Measurements from ENCODE around the gene MRPL2. TPM values are rescaled to one million over a fixed set of nuclear protein-coding genes. Genes with fewer than 3 reads are reported as not detected.

Gene MRPL2
- total RNA-seq, 4 donors from 2014 or later: 14.4 to 44.4 (median 16.1) TPM

DNA sequence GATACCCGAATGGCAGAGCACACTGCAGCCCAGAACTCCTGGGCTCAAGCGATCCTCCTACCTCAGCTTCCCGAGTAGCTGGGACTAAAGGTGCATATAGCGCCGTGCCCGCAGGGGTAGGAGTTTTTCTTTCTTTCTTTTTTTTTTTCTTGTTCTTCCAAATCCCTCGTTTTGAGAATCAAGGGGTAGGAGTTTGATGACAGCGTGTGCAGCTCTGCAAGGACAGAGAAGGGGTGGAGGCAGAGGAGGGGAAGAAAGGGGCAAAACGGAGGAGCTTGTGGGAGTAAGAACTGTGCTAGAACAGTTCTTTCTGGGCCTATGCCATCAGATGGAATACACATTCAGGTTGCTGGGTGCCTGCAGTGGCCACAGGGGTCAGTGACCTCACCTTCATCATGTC is 22.5 kb downstream of the MRPL2 start:
- no peaks in the 10 kb centered on the region for H3K4me1 ChIP-seq
- DNase-seq: no peak
- H3K27ac ChIP-seq: no peak overlapping the region
- TF ChIP-seq POLR2A (IDR thresholded peaks at IDR 0.05): no peak
- TF ChIP-seq, protein P1, sequence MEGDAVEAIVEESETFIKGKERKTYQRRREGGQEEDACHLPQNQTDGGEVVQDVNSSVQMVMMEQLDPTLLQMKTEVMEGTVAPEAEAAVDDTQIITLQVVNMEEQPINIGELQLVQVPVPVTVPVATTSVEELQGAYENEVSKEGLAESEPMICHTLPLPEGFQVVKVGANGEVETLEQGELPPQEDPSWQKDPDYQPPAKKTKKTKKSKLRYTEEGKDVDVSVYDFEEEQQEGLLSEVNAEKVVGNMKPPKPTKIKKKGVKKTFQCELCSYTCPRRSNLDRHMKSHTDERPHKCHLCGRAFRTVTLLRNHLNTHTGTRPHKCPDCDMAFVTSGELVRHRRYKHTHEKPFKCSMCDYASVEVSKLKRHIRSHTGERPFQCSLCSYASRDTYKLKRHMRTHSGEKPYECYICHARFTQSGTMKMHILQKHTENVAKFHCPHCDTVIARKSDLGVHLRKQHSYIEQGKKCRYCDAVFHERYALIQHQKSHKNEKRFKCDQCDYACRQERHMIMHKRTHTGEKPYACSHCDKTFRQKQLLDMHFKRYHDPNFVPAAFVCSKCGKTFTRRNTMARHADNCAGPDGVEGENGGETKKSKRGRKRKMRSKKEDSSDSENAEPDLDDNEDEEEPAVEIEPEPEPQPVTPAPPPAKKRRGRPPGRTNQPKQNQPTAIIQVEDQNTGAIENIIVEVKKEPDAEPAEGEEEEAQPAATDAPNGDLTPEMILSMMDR (IDR thresholded peaks at IDR 0.05): no peak
- intact Hi-C loops (cut with DNase I; ENCODE audit: low total_unique reads): no loop called here
- no peaks in the 10 kb centered on the region for H3K27me3 ChIP-seq
- no peaks in the 10 kb centered on the region for H3K9me3 ChIP-seq
- no peaks in the 10 kb centered on the region for H3K36me3 ChIP-seq
- no peak overlapping the region for H3K4me3 ChIP-seq

DNA sequence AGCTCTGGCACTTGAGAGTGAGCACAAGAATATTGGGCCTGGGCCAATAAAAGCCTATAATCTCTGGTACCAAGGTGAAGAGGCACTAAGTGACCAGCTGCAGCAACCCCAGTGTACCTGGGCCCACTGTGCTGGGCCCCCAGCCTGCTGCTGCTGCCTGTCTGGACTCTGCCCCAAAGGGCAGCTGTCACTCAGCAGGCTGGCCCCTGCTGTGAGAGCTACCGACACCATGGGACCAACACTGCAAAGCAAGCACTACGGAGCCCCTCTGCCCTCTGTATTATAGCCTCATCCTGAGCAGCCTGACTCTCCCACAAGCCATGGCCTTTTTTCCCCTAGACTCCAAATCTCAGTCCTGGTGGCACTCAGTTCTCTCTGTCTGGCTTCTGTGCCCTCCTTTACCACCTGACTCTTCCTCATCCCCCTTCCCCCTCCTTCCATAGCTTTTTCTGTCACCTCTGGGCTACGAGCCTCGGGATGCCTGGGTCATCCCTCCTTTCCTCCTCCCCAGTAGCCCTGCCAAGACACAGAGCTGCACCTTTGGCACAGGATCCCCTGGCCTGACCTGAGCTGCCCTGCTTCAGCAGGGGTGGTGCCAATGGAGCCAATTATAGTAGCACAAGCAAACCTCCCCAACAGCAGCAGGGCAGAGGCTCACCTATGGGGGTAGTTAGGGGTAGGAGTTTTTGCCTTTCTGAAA is 23.6 kb downstream of the MRPL2 start:
- no peak overlapping the region for H3K27ac ChIP-seq
- no peaks in the 10 kb centered on the region for H3K27me3 ChIP-seq
- no peak overlapping the region for H3K4me3 ChIP-seq
- TF ChIP-seq, protein P1 (IDR thresholded peaks at IDR 0.05): no peak
- no peak for TF ChIP-seq POLR2A (IDR thresholded peaks at IDR 0.05)
- no peaks in the 10 kb centered on the region for H3K36me3 ChIP-seq
- no peak for DNase-seq
- no peaks in the 10 kb centered on the region for H3K9me3 ChIP-seq
- intact Hi-C loops (cut with DNase I; ENCODE audit: low total_unique reads): no loop called here
- H3K4me1 ChIP-seq: no peaks in the 10 kb centered on the region

DNA sequence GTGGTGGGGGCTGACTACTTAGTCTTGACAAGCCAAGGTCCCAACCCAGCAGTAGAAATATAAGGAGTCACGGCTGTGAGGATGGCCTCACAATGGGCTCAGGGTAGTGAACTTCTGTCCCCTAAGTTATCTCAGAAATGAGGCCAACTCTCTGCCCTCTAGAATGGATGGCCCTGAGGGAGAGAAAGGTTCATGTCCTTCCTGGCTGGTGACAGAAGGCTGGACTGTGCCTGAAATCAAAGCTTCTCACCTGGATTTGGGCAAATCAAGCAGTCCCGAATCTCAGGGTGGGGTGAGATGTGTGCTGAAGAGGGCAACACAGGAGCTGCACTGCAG is 25.1 kb downstream of the MRPL2 start:
- intact Hi-C loops (cut with DNase I; ENCODE audit: low total_unique reads): no loop called here
- Histone ChIP-seq H3K4me1 (no peaks in the 10 kb centered on the region), H3K27ac (no peak overlapping the region), H3K36me3 (no peaks in the 10 kb centered on the region), H3K4me3 (no peak overlapping the region), H3K27me3 (no peaks in the 10 kb centered on the region), H3K9me3 (no peaks in the 10 kb centered on the region)
- DNase-seq: no peak
- TF ChIP-seq, protein P1 (IDR thresholded peaks at IDR 0.05): no peak
- no peak for TF ChIP-seq POLR2A (IDR thresholded peaks at IDR 0.05)

DNA sequence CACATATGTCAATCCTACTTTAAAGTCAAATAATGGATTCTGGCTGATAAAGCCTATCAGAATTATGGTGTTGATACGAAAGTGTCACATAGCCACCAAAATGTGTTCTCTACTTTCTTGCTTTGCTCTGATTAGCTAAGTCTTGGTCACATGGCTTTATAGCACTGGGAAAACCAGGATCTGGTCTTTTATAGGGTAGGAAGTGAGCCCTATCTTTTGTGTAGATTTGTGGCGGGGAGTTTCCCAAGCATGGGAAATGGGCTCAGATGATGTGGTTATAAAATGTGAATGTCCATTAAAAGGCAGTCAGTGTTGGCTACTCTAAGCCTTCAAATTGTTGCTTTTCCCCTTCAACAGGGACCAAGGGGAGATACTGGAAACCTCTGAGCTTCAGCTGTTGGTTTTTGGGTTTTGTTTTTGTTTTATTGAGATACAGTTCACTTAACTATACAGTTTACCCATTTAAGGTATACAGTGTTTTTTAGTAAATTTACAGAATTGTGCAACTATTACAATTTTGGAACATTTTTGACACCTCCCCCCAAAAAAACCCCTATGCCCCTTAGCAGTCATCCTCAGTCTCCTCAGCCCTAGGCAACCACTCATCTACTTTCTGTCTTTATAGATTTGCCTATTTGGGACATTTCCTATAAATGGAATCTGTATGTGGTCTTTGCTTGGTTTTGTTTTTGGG is 25.6 kb downstream of the MRPL2 start:
- no peak for DNase-seq
- Histone ChIP-seq H3K9me3 (no peaks in the 10 kb centered on the region), H3K4me1 (no peaks in the 10 kb centered on the region), H3K27me3 (no peaks in the 10 kb centered on the region), H3K4me3 (no peak overlapping the region), H3K27ac (no peak overlapping the region), H3K36me3 (no peaks in the 10 kb centered on the region)
- intact Hi-C loops (cut with DNase I; ENCODE audit: low total_unique reads): no loop called here
- TF ChIP-seq, protein P1 (IDR thresholded peaks at IDR 0.05): no peak
- no peak for TF ChIP-seq POLR2A (IDR thresholded peaks at IDR 0.05)

DNA sequence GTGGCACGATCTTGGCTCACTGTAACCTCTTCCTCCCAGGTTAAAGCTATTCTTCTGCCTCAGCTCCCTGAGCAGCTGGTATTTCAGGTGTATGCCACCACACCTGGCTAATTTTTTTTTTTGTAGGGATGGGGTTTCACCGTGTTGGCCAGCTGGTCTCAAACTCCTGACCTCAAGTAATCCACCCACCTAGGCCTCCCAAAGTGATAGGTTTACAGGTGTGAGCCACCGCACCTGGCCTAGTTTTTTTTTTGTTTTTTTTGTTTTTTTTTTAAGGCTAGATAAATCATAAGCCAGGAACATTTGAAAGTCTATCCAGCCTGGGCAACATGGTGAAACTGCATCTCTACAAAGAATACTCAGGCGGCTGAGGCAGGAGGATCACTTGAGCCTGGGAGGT is 26.9 kb downstream of the MRPL2 start:
- intact Hi-C loops (cut with DNase I; ENCODE audit: low total_unique reads): no loop called here
- TF ChIP-seq, protein P1 (IDR thresholded peaks at IDR 0.05): no peak
- TF ChIP-seq POLR2A (IDR thresholded peaks at IDR 0.05): no peak
- Histone ChIP-seq H3K4me3 (no peak overlapping the region), H3K4me1 (no peaks in the 10 kb centered on the region), H3K27ac (no peak overlapping the region), H3K36me3 (no peaks in the 10 kb centered on the region), H3K9me3 (no peaks in the 10 kb centered on the region), H3K27me3 (no peaks in the 10 kb centered on the region)
- no peak for DNase-seq

All from uterus (tissue), 4 donors.